ENCODE measurements around the gene ERBB4.

GRCh38 chr2:211599146-211599545 is 939.5 kb downstream of the ERBB4 start:
- TF ChIP-seq, protein P1, sequence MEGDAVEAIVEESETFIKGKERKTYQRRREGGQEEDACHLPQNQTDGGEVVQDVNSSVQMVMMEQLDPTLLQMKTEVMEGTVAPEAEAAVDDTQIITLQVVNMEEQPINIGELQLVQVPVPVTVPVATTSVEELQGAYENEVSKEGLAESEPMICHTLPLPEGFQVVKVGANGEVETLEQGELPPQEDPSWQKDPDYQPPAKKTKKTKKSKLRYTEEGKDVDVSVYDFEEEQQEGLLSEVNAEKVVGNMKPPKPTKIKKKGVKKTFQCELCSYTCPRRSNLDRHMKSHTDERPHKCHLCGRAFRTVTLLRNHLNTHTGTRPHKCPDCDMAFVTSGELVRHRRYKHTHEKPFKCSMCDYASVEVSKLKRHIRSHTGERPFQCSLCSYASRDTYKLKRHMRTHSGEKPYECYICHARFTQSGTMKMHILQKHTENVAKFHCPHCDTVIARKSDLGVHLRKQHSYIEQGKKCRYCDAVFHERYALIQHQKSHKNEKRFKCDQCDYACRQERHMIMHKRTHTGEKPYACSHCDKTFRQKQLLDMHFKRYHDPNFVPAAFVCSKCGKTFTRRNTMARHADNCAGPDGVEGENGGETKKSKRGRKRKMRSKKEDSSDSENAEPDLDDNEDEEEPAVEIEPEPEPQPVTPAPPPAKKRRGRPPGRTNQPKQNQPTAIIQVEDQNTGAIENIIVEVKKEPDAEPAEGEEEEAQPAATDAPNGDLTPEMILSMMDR (conservative IDR thresholded peaks at IDR 0.05; ENCODE audit: low read length): no peak
- no peak for TF ChIP-seq EZH2phosphoT487 (IDR thresholded peaks at IDR 0.05; ENCODE audit: borderline replicate concordance, low read depth, low read length)
